ENCODE results near the gene EXO1.

- TF ChIP-seq CTCF (IDR thresholded peaks at IDR 0.05; ENCODE audit: poor library complexity), result no peak
- no peak for TF ChIP-seq EZH2 (IDR thresholded peaks at IDR 0.05; ENCODE audit: borderline replicate concordance)
Observed at GRCh38 chr1:241846862-241847539, 1.0 kb upstream of the EXO1 start.
